HuH-7.5 (cell line): ENCODE measurements around the gene DPM3.
"Not testable (repeated sequence)": the region's sequence is repeated elsewhere in the genome, so short reads cannot be mapped to it uniquely, and the experiment has no call there.

Experiments
- DNase-seq: peaks from one replicate; pipeline ENCODE4 v3.0.0; 2011; ENCODE audit warnings: low spot score

DPM3 gene

DNA sequence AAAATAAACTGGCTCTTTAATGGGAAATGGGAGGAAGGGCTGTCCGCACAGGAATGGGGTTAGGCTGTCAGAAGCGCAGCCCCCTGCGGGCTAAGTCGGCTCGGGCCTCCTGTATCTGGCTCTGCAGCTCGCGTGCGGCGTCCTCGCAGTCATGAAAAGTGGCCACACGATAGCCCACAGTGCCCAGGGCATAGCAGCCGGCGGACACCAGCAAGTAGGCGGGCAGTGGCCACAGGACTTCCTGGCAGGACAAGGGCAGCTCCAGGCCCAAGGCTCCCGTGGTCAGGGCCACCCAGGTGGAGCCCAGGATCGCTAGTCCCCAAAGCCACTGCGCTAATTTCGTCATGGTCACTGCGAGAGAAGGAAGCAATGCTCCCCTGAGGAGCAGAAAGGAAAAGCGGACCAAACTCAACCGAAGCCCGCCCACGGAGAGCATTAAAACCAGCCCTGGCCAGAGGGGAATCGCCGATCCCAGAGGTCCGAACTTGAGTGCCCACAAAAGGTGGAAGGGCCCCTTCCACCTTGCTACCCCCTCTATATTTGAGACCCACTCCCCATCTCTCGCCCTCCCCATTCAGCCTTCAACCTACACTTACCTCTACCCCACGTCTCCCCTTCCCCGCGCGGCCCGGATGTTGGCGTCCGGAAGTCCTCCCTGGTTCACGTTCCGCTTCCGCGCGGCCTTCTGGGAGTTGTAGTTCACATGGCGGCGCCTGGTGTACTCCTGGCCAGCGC, at the start of gene DPM3:
TSS of gene DPM3 (minus strand) at position 637 of the 735 bp plus-strand sequence. CDS start at position 346, 291 bp downstream.
- DNase-seq, result peak; percentile 85

DNA sequence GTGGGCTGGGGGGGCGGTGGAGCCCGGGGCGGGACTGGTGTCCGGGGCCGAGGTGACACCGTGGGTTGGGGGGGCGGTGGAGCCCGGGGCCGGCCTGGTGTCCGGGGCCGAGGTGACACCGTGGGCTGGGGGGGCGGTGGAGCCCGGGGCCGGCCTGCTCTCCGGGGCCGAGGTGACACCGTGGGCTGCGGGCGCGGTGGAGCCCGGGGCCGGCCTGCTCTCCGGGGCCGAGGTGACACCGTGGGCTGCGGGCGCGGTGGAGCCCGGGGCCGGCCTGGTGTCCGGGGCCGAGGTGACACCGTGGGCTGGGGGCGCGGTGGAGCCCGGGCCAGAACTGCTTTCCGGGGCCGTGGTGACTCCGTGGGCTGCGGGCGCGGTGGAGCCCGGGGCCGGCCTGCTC, 49.6 kb upstream of the DPM3 start:
- not testable (repeated sequence) for DNase-seq

DNA sequence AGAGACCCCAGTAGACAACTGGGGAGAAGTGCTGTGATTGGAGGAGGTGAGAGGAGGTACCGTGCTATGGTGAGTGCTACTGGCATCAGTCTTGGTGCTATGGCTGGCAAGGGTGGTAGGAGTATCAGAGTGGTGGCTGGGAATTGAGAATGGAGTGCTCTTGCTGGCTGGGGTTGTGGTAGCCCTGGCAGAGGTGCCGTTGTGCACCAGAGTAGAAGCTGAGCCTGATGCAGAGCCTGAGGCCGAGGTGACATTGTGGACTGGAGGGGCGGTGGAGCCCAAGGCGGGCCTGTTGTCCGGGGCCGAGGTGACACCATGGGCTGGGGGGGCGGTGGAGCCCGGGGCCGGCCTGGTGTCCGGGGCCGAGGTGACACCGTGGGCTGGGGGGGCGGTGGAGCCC, 47.9 kb upstream of the DPM3 start:
- no peak for DNase-seq

GRCh38 chr1:155187456-155187891, 47.1 kb upstream of the DPM3 start:
- DNase-seq, result no peak

DNA sequence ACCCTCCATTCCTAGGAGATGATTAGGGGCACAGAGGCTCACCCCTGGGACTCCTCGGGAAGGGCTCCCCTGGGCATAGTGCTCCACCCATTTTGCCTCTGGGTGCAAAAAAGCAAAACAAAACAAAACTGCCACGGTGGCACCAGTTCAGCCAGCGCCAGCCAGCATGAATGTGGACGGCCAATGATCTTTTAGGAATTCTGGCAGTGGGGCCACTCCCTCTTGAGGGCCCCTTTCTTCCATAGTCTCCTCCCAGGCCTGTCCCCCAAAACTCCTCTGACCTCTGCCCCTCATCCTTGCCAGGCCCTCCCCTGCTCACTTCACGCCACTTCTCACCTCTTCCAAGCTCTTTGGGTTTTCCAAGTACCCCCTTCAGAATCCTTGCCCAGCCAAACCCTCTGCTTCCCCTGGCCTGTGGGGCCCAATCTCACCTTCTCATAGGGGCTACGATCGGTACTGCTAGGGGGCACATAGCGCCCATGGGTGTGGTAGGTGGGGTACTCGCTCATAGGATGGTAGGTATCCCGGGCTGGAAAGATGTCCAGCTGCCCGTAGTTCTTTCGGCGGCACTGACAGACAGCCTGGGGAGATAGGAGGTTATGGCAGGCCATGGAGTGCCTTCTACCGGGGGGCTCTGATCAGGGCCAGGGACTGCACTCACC, 46.6 kb upstream of the DPM3 start:
- DNase-seq, result no peak

DNA sequence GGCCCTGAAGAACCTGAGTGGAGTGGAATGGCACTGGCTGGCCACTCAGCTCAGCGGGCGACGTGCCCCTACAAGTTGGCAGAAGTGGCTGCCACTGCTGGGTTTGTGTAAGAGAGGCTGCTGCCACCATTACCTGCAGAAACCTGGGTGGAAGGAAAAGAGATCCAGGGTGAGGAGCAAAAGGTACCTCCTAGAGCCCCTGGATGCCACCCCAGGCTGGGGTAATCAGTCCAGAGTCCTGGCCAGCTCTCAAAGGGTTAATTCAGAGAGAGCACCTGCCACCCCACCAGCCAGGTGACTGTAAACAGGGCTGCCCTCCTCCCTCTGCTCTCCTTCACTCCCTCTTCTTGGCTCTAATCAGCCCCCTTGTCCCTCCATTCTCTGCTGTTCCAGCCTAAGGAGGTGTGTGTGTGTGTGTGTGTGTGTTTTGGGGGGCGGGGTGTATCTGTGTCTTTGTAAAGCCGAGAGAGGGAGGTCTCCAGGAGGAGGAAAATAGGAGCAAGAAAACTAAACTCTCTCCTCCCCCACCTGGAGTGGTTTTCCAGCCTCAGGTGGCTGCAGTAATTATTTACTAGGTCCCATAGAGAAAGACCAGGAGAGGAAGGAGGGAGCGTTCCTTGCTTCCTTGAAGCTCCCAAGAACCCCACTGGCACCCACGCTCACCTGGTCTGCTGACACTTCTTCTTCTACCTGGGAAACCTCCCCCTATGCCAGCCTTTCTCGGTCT, 45.9 kb upstream of the DPM3 start:
- no peak for DNase-seq

GRCh38 chr1:155185783-155186066, 45.4 kb upstream of the DPM3 start:
- DNase-seq, result no peak

DNA sequence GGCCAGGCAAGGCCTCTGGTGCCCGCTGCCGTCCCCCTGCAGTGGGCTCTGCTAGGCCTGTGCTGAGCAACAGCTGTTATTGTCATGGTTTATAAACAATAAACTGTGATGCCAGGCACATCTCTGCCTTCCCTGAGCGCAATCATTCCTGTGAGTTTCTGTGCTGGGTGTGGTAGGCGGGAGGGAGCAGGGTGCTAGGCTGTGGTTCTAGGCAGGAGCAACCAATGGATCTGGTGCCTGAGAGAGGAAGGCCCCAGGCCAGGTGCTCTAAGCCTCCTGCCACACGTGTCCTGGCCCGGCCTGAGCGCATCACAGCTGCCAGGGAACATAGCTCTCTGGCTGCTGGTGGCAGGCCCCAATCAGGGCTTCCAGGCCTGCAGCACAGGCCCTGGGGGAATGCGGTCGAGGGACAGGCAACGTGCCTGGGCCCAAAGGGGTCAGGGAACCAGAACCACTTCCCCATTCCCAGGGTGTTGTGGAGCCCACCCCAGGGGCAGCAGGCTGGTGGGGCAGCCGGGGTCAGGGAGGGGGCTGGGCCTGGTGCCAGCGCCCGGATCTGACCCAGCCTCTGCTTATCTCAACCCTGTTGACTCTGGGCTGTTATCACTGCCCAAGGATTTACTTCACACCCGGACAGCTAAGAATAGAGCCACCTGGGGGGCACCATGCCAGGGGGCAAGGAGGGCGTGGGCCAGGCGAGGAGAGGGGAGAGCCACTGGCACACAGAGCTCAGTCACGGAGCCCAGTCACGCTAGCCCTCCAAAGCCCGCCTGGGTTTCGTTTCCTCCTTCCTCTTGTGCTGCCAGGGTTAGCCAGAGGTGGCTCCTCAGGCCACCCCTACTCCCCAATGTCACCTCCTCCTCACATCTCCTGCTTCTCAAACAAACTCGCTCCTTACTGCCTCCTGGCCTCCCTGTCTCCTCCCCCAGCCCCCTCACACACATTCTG, 44.8 kb upstream of the DPM3 start:
- no peak for DNase-seq

DNA sequence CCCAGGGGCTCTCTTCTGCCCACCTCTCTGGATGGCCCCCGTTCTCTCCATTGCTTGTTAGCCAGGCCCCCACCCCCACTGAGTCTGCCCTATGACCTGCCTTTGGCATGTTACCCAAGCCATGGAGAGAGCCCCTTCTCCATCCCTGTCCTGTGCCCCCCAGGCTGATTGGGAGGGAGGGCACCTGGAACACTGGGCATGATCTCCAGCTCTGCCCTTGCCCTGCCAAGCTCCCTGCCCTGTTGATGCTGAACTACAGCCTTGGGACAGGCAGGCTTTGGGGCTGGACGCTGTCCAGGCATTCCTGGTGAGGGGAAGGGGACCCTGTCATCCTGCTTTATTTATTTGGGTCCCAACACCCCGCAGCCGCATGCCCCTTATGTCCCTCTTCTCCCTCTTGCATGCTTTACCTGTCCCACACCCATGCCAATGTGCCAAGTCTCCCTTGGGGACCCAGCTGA, 44.0 kb upstream of the DPM3 start:
- DNase-seq, result no peak

GRCh38 chr1:155183775-155184221, 43.5 kb upstream of the DPM3 start:
- no peak for DNase-seq

GRCh38 chr1:155182052-155182550, 41.8 kb upstream of the DPM3 start:
- DNase-seq, result no peak

DNA sequence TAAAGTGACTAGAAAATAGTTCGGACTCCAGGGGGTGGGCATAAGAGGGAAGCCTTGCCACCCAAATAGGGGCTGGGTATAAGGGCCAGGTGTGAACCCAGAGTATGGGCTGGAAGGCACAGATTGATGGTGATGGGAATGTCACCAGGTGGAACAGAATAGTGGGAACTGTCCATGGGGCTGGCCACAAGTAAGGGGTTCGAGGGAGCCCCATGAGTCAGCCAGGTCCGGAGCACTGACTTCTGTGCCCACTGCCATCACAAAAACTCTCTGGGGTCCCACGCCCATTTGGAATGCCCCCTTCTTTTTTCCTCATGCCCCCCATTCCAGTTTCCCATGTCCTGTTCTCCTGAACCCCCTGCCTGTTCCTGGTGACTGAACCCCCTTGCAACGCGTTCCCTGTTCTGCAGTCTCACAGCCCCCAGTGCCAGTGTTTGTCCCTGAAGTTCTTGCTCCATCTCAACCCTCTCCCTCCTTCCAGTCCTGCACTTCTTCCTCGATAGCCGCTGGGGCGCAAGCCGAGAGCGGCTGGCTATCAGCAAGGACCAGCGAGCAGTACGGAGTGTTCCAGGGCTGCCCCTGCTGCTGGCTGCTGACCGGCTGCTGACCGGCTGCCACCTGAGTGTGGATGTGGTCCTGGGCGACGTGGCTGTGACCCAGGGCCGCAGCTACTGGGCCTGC, 41.2 kb upstream of the DPM3 start:
- no peak for DNase-seq

GRCh38 chr1:155179112-155180031, 39.0 kb upstream of the DPM3 start:
- DNase-seq, result peak; percentile 25

DNA sequence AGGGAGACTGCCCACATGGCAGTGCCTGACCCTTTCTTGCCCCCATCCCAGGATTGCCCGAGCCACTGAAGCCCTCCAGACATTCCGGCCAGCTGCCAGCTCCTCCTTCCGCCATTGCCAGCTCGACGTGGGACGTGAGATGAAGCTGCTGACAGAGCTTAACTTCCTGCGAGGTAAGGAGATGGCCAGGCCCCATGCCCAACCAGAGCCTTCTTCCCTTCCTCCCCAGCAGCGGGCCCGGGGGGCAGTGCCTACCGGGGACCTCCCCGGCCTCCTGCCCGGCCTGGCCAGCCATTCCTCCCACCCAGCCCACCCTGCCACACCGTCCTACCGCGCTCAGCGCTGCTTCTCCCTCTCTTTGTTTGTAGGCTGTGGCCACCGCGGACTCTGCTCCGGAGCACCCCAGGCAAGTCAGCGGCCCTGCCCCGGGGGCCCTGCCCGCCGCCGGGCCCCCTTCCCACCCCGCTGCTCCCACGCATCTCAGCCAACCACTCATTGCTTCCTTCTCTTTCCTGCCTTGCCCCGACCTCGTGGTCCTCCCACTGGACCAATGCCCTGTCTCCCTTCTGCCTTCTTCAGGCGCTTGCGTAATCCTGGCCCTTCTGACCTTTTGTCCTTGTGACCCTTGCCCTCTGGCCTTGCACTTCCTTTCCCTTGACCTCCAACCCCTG, 38.2 kb upstream of the DPM3 start:
- DNase-seq, result peak; percentile 38

DNA sequence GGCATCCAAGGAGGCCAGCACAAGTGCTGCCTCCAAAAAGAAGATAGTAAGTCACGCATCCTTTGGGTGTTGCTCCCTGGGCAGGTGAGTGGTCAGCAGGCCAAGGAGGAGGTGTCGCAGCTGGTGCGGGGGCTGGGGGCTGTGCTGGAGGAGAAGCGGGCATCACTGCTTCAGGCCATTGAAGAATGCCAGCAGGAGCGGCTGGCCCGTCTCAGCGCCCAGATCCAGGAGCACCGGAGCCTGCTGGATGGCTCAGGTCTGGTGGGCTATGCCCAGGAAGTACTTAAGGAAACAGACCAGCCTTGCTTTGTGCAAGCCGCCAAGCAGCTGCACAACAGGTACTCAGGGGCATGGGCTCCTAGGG, 37.6 kb upstream of the DPM3 start:
- DNase-seq, result no peak

- peak; percentile 49 for DNase-seq
Measured at GRCh38 chr1:155177192-155177917, 37.0 kb upstream of the DPM3 start.

- peak; percentile 99 for DNase-seq
Measured at GRCh38 chr1:155176544-155177071, 36.3 kb upstream of the DPM3 start.

- no peak for DNase-seq
Measured at GRCh38 chr1:155175927-155176371, 35.6 kb upstream of the DPM3 start.
